ENCODE data around the gene NSF.

NSF gene

GRCh38 chr17:46788300-46788699 lies 197.8 kb downstream of the NSF start:
- no peak overlapping the region for H3K4ac ChIP-seq (ENCODE audit: low read depth in 1 of 2, low read length in 2 of 2)
- no peak overlapping the region for H2BK12ac ChIP-seq (ENCODE audit: low read length in 2 of 2)
- H3K4me2 ChIP-seq (ENCODE audit: low read length, poor library complexity, severe bottlenecking) = no peak overlapping the region
- H3K36me3 ChIP-seq (ENCODE audit: control insufficient read depth in 1 of 2, insufficient read depth in 2 of 2, low read depth in 1 of 2, low read length in 2 of 2) = no peaks in the 10 kb centered on the region
- no peak overlapping the region for H4K91ac ChIP-seq (ENCODE audit: low read length)
- DNase-seq = no peak
- no peak overlapping the region for H2BK120ac ChIP-seq (ENCODE audit: low read depth, low read length)
- H3K23ac ChIP-seq (ENCODE audit: low read length in 2 of 2) = no peak overlapping the region
- H2AFZ ChIP-seq (ENCODE audit: low read depth, low read length) = no peak overlapping the region
- H3K4me3 ChIP-seq (ENCODE audit: insufficient read depth in 1 of 2, low read depth in 1 of 2, low read length in 2 of 2) = no peak overlapping the region
- no peak overlapping the region for H3K18ac ChIP-seq (ENCODE audit: low read depth in 1 of 2, low read length in 2 of 2)
- no peak overlapping the region for H2AK5ac ChIP-seq (ENCODE audit: low read length, severe bottlenecking)
- H3K9me3 ChIP-seq (ENCODE audit: control insufficient read depth, low read length) = peaks cover 10% of the 10 kb centered on the region
- no peak overlapping the region for H2BK5ac ChIP-seq (ENCODE audit: low read depth, low read length, poor library complexity, severe bottlenecking)
- WGBS = 93% methylated on average over 5 of the region's 5 CpGs
- H2BK15ac ChIP-seq (ENCODE audit: low read depth, poor library complexity, severe bottlenecking) = no peak overlapping the region
- no peak overlapping the region for H3K14ac ChIP-seq (ENCODE audit: low read length in 2 of 2)
- H3K9ac ChIP-seq (ENCODE audit: low read length) = no peak overlapping the region
- H3K4me1 ChIP-seq (ENCODE audit: control insufficient read depth, insufficient read depth, low read depth, low read length) = peaks cover 6% of the 10 kb centered on the region
- no peak overlapping the region for H3K27ac ChIP-seq (ENCODE audit: low read length, poor library complexity, severe bottlenecking)
- H3K27me3 ChIP-seq (ENCODE audit: control insufficient read depth in 1 of 2, insufficient read depth in 1 of 2, low read length in 2 of 2) = peaks cover 18 to 47% of the 10 kb centered on the region in 2 experiments
- no peaks in the 10 kb centered on the region for H3K79me1 ChIP-seq (replicated peaks; ENCODE audit: low read length, poor library complexity, severe bottlenecking)
- no peak overlapping the region for H4K8ac ChIP-seq (ENCODE audit: low read length)

- no peak overlapping the region for H3K23ac ChIP-seq (ENCODE audit: low read length in 2 of 2)
- H2BK12ac ChIP-seq (ENCODE audit: low read length in 2 of 2) = no peak overlapping the region
- no peak overlapping the region for H3K27ac ChIP-seq (ENCODE audit: low read length, poor library complexity, severe bottlenecking)
- no peaks in the 10 kb centered on the region for H3K36me3 ChIP-seq (ENCODE audit: control insufficient read depth in 1 of 2, insufficient read depth in 2 of 2, low read depth in 1 of 2, low read length in 2 of 2)
- no peak overlapping the region for H3K9ac ChIP-seq (ENCODE audit: low read length)
- no peak overlapping the region for H4K8ac ChIP-seq (ENCODE audit: low read length)
- H4K91ac ChIP-seq (ENCODE audit: low read length) = no peak overlapping the region
- H3K9me3 ChIP-seq (ENCODE audit: control insufficient read depth, low read length) = peaks cover 10% of the 10 kb centered on the region
- no peak overlapping the region for H3K4me3 ChIP-seq (ENCODE audit: insufficient read depth in 1 of 2, low read depth in 1 of 2, low read length in 2 of 2)
- H3K14ac ChIP-seq (ENCODE audit: low read length in 2 of 2) = no peak overlapping the region
- peaks cover 6% of the 10 kb centered on the region for H3K4me1 ChIP-seq (ENCODE audit: control insufficient read depth, insufficient read depth, low read depth, low read length)
- no peak overlapping the region for H2BK120ac ChIP-seq (ENCODE audit: low read depth, low read length)
- H3K4ac ChIP-seq (ENCODE audit: low read depth in 1 of 2, low read length in 2 of 2) = no peak overlapping the region
- peaks cover 18 to 52% of the 10 kb centered on the region in 2 experiments for H3K27me3 ChIP-seq (ENCODE audit: control insufficient read depth in 1 of 2, insufficient read depth in 1 of 2, low read length in 2 of 2)
- no peak for DNase-seq
- H2AK5ac ChIP-seq (ENCODE audit: low read length, severe bottlenecking) = no peak overlapping the region
- H2BK15ac ChIP-seq (ENCODE audit: low read depth, poor library complexity, severe bottlenecking) = no peak overlapping the region
- H3K18ac ChIP-seq (ENCODE audit: low read depth in 1 of 2, low read length in 2 of 2) = no peak overlapping the region
- no peak overlapping the region for H2AFZ ChIP-seq (ENCODE audit: low read depth, low read length)
- H2BK5ac ChIP-seq (ENCODE audit: low read depth, low read length, poor library complexity, severe bottlenecking) = no peak overlapping the region
- 88% methylated on average over 7 of the region's 7 CpGs for WGBS
- no peak overlapping the region for H3K4me2 ChIP-seq (ENCODE audit: low read length, poor library complexity, severe bottlenecking)
- no peaks in the 10 kb centered on the region for H3K79me1 ChIP-seq (replicated peaks; ENCODE audit: low read length, poor library complexity, severe bottlenecking)
Measured at GRCh38 chr17:46788796-46789195, 198.3 kb downstream of the NSF start.

- H3K4me2 ChIP-seq (ENCODE audit: low read length, poor library complexity, severe bottlenecking) = no peak overlapping the region
- H3K14ac ChIP-seq (ENCODE audit: low read length in 2 of 2) = no peak overlapping the region
- H3K18ac ChIP-seq (ENCODE audit: low read depth in 1 of 2, low read length in 2 of 2) = no peak overlapping the region
- no peak overlapping the region for H2BK12ac ChIP-seq (ENCODE audit: low read length in 2 of 2)
- no peak overlapping the region for H2AK5ac ChIP-seq (ENCODE audit: low read length, severe bottlenecking)
- H4K8ac ChIP-seq (ENCODE audit: low read length) = no peak overlapping the region
- H2BK15ac ChIP-seq (ENCODE audit: low read depth, poor library complexity, severe bottlenecking) = no peak overlapping the region
- no peaks in the 10 kb centered on the region for H3K79me1 ChIP-seq (replicated peaks; ENCODE audit: low read length, poor library complexity, severe bottlenecking)
- H4K91ac ChIP-seq (ENCODE audit: low read length) = no peak overlapping the region
- H3K4ac ChIP-seq (ENCODE audit: low read depth in 1 of 2, low read length in 2 of 2) = no peak overlapping the region
- no peak overlapping the region for H3K23ac ChIP-seq (ENCODE audit: low read length in 2 of 2)
- no peak overlapping the region for H3K27ac ChIP-seq (ENCODE audit: low read length, poor library complexity, severe bottlenecking)
- no peaks in the 10 kb centered on the region for H3K36me3 ChIP-seq (ENCODE audit: control insufficient read depth in 1 of 2, insufficient read depth in 2 of 2, low read depth in 1 of 2, low read length in 2 of 2)
- DNase-seq = no peak
- H3K9me3 ChIP-seq (ENCODE audit: control insufficient read depth, low read length) = peaks cover 10% of the 10 kb centered on the region
- no peak overlapping the region for H3K9ac ChIP-seq (ENCODE audit: low read length)
- H3K27me3 ChIP-seq (ENCODE audit: control insufficient read depth in 1 of 2, insufficient read depth in 1 of 2, low read length in 2 of 2) = peaks cover 18 to 60% of the 10 kb centered on the region in 2 experiments
- WGBS = 92% methylated on average over 8 of the region's 8 CpGs
- no peak overlapping the region for H2BK5ac ChIP-seq (ENCODE audit: low read depth, low read length, poor library complexity, severe bottlenecking)
- no peak overlapping the region for H3K4me3 ChIP-seq (ENCODE audit: insufficient read depth in 1 of 2, low read depth in 1 of 2, low read length in 2 of 2)
- H3K4me1 ChIP-seq (ENCODE audit: control insufficient read depth, insufficient read depth, low read depth, low read length) = peaks cover 6% of the 10 kb centered on the region
- H2AFZ ChIP-seq (ENCODE audit: low read depth, low read length) = no peak overlapping the region
- no peak overlapping the region for H2BK120ac ChIP-seq (ENCODE audit: low read depth, low read length)
Measured at GRCh38 chr17:46789610-46790009, 199.1 kb downstream of the NSF start.

GRCh38 chr17:46790216-46790615 lies 199.7 kb downstream of the NSF start:
- H3K4me1 ChIP-seq (ENCODE audit: control insufficient read depth, insufficient read depth, low read depth, low read length) = peaks cover 9% of the 10 kb centered on the region
- no peak overlapping the region for H2AK5ac ChIP-seq (ENCODE audit: low read length, severe bottlenecking)
- no peak overlapping the region for H3K4me3 ChIP-seq (ENCODE audit: insufficient read depth in 1 of 2, low read depth in 1 of 2, low read length in 2 of 2)
- H2BK120ac ChIP-seq (ENCODE audit: low read depth, low read length) = no peak overlapping the region
- no peak overlapping the region for H2BK15ac ChIP-seq (ENCODE audit: low read depth, poor library complexity, severe bottlenecking)
- no peak overlapping the region for H3K27ac ChIP-seq (ENCODE audit: low read length, poor library complexity, severe bottlenecking)
- H3K18ac ChIP-seq (ENCODE audit: low read depth in 1 of 2, low read length in 2 of 2) = no peak overlapping the region
- no peak overlapping the region for H4K8ac ChIP-seq (ENCODE audit: low read length)
- no peak overlapping the region for H3K14ac ChIP-seq (ENCODE audit: low read length in 2 of 2)
- DNase-seq = no peak
- no peak overlapping the region for H2BK12ac ChIP-seq (ENCODE audit: low read length in 2 of 2)
- H3K36me3 ChIP-seq (ENCODE audit: control insufficient read depth in 1 of 2, insufficient read depth in 2 of 2, low read depth in 1 of 2, low read length in 2 of 2) = no peaks in the 10 kb centered on the region
- H2BK5ac ChIP-seq (ENCODE audit: low read depth, low read length, poor library complexity, severe bottlenecking) = no peak overlapping the region
- H3K9me3 ChIP-seq (ENCODE audit: control insufficient read depth, low read length) = peaks cover 10% of the 10 kb centered on the region
- no peak overlapping the region for H2AFZ ChIP-seq (ENCODE audit: low read depth, low read length)
- no peak overlapping the region for H3K9ac ChIP-seq (ENCODE audit: low read length)
- 60% methylated on average over 3 of the region's 3 CpGs for WGBS
- no peak overlapping the region for H3K4ac ChIP-seq (ENCODE audit: low read depth in 1 of 2, low read length in 2 of 2)
- H4K91ac ChIP-seq (ENCODE audit: low read length) = no peak overlapping the region
- no peaks in the 10 kb centered on the region for H3K79me1 ChIP-seq (replicated peaks; ENCODE audit: low read length, poor library complexity, severe bottlenecking)
- H3K4me2 ChIP-seq (ENCODE audit: low read length, poor library complexity, severe bottlenecking) = no peak overlapping the region
- no peak overlapping the region for H3K23ac ChIP-seq (ENCODE audit: low read length in 2 of 2)
- peaks cover 16 to 63% of the 10 kb centered on the region in 2 experiments for H3K27me3 ChIP-seq (ENCODE audit: control insufficient read depth in 1 of 2, insufficient read depth in 1 of 2, low read length in 2 of 2)

Data from mesenchymal stem cell (in vitro differentiated cells and primary cell).